Chondrocyte (in vitro differentiated cells): Measurements from ENCODE around the gene SMPD2. TPM values are rescaled to one million over a fixed set of nuclear protein-coding genes. Genes with fewer than 3 reads are reported as not detected.

ENCODE experiments used
- DNase-seq: peaks from one replicate; pipeline ENCODE4 v3.0.0; 2021; ENCODE audit warnings: mixed read lengths, low spot score
- H3K27ac Mint-ChIP-seq: one replicate; pipeline ENCODE4 v1.8.0; 2021; ENCODE audit warnings: mild to moderate bottlenecking, moderate library complexity, mixed read lengths; ENCODE audit not compliant: unreplicated experiment
- H3K27me3 Mint-ChIP-seq: 2 replicates; pipeline ENCODE4 v1.8.0; 2021; ENCODE audit warnings: low read depth, mixed read lengths
- H3K36me3 Mint-ChIP-seq: 2 replicates; pipeline ENCODE4 v1.8.0; 2021; ENCODE audit warnings: low read depth, mixed read lengths
- H3K4me1 Mint-ChIP-seq: 2 replicates; pipeline ENCODE4 v1.8.0; 2021; ENCODE audit warnings: low read depth, mild to moderate bottlenecking, mixed read lengths
- H3K4me3 Mint-ChIP-seq: one replicate; pipeline ENCODE4 v1.8.0; 2021; ENCODE audit warnings: mild to moderate bottlenecking, moderate library complexity, mixed read lengths; ENCODE audit not compliant: unreplicated experiment
- H3K9me3 Mint-ChIP-seq: 2 replicates; pipeline ENCODE4 v1.8.0; 2021; ENCODE audit warnings: low read depth, mixed read lengths
- total RNA-seq: library from RNA; stranded (reverse); gene quantifications from 3 replicates; pipeline ENCODE4 v1.2.1, GENCODE V29; 2021
- TF ChIP-seq, protein P1 (sequence below): fragments of 200-600 bp; sonication (generic); IDR thresholded peaks from 2 replicates; pipeline ENCODE4 v1.5.0; 2021; ENCODE audit warnings: antibody characterized with exemption, mild to moderate bottlenecking, moderate library complexity

Gene SMPD2
- total RNA-seq, 1 donor from 2014 or later, result 5.6 TPM

DNA sequence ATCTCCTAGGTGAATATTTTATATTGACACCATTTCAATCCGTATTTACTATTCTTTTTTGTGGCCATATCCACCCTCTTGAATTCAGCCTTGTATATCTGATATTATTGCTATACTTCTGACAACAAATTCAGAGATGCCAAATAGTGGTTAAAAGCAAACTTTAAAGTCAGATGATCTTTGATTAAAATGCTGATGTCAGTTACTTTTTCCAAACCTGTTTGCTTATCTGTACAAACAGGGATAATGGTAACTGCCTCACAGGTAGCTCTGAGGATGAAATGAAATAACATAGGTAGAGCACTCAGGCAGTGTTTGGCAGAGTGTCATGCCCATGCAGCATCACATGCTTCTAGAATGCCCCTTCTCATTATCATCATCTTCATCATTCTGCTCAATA is 19.3 kb upstream of the SMPD2 start:
- Mint-ChIP-seq H3K4me3 (no peak overlapping the region), H3K27ac (no peak overlapping the region), H3K4me1 (no peaks in the 10 kb centered on the region), H3K9me3 (no peaks in the 10 kb centered on the region), H3K27me3 (no peaks in the 10 kb centered on the region), H3K36me3 (no peaks in the 10 kb centered on the region)
- DNase-seq, result no peak
- TF ChIP-seq, protein P1, sequence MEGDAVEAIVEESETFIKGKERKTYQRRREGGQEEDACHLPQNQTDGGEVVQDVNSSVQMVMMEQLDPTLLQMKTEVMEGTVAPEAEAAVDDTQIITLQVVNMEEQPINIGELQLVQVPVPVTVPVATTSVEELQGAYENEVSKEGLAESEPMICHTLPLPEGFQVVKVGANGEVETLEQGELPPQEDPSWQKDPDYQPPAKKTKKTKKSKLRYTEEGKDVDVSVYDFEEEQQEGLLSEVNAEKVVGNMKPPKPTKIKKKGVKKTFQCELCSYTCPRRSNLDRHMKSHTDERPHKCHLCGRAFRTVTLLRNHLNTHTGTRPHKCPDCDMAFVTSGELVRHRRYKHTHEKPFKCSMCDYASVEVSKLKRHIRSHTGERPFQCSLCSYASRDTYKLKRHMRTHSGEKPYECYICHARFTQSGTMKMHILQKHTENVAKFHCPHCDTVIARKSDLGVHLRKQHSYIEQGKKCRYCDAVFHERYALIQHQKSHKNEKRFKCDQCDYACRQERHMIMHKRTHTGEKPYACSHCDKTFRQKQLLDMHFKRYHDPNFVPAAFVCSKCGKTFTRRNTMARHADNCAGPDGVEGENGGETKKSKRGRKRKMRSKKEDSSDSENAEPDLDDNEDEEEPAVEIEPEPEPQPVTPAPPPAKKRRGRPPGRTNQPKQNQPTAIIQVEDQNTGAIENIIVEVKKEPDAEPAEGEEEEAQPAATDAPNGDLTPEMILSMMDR, result no peak

DNA sequence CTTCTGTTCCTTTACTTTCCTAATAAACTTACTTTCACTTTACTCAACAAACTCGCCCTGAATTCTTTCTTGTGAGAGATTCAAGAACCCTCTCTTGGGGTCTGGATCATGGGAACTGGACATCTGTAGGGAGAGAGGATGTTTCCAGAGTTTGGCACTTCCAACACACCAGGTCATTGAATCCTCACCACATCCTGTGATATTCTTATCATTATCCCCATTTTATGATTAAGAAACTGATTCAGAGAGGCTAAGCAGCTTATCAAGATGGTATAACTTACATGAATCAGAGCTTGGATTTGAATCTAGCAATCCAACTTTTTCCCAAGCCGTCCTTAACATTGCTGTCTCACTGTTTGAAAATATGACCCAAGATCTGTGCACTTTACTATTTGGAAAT is 15.6 kb upstream of the SMPD2 start:
- TF ChIP-seq, protein P1, result no peak
- H3K4me3 Mint-ChIP-seq, result no peak overlapping the region
- H3K9me3 Mint-ChIP-seq, result no peaks in the 10 kb centered on the region
- no peaks in the 10 kb centered on the region for H3K27me3 Mint-ChIP-seq
- H3K36me3 Mint-ChIP-seq, result no peaks in the 10 kb centered on the region
- H3K4me1 Mint-ChIP-seq, result no peaks in the 10 kb centered on the region
- no peak overlapping the region for H3K27ac Mint-ChIP-seq
- no peak for DNase-seq

DNA sequence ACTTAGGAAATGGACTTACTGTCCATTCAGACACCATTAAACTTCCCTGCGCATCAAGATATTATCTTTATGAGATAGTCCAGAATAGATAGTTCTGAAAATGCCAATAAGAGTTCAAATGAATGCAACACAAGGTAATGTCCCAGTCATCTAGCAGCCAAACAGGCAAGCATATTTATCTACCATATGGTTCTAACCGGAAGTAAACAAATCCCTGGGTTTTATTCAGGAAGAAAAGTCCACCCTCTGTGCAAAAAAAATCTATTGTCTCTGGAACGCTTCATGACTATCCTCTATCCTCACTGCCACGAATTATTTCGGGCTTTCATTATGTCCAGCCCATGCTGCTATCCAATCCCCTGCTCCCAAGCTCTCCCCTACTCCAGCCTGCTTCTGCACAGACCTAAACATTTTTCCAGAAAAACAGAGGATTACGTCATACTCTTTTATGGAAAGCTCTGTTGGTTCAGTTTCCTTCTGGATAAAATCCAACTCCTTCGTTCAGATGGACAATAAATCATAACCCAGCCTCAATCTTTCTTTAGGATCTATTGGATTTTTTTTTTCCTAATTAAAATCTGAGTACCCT is 11.5 kb upstream of the SMPD2 start:
- TF ChIP-seq, protein P1, result no peak
- Mint-ChIP-seq H3K36me3 (no peaks in the 10 kb centered on the region), H3K27ac (no peak overlapping the region), H3K27me3 (no peaks in the 10 kb centered on the region), H3K4me1 (no peaks in the 10 kb centered on the region), H3K4me3 (no peak overlapping the region), H3K9me3 (no peaks in the 10 kb centered on the region)
- no peak for DNase-seq

DNA sequence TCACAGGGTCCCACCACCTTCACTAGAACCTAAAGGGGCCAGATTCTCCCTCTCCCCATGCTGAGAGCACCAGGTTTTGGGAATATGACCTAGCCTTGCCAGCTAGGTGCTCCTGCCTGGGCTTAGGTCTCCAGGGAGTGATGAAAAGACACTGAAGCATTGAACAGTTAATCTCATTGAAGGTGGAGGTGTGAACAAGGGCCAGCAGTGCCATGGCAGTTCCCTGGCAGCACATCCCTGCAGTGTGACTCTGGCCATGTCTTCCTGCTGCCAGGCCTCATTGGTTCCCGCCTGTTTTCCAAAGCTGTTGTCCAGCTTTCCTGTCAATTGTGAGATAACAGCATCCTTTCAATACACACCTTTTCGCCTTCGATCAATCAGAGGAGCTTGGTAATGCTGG is 11.0 kb upstream of the SMPD2 start:
- no peaks in the 10 kb centered on the region for H3K36me3 Mint-ChIP-seq
- H3K4me1 Mint-ChIP-seq, result no peaks in the 10 kb centered on the region
- no peak for DNase-seq
- H3K9me3 Mint-ChIP-seq, result no peaks in the 10 kb centered on the region
- H3K4me3 Mint-ChIP-seq, result no peak overlapping the region
- H3K27me3 Mint-ChIP-seq, result no peaks in the 10 kb centered on the region
- TF ChIP-seq, protein P1, result no peak
- H3K27ac Mint-ChIP-seq, result no peak overlapping the region

DNA sequence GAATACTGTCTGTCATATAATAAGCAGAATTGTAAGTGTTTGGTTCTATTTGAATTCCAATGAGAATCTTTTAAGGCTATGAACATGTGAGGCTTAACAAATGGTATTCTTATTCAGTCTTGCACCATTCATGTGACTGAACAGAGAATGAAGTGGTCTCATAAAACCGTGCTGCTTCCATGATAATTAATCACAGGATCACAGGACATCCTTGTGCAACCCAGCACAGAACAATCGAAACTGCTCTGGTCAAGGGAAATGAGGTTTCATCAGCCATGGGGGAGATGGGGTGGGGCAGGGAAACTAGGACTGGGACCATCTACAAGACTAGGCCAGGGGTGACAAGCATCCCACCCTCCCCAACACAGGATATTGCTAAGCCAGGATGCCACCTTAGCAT is 6.1 kb upstream of the SMPD2 start:
- Mint-ChIP-seq H3K4me1 (no peaks in the 10 kb centered on the region), H3K27me3 (no peaks in the 10 kb centered on the region), H3K4me3 (no peak overlapping the region), H3K27ac (no peak overlapping the region), H3K36me3 (no peaks in the 10 kb centered on the region), H3K9me3 (no peaks in the 10 kb centered on the region)
- TF ChIP-seq, protein P1, result no peak
- DNase-seq, result no peak
